T-cell (primary cell): Measurements from ENCODE around the gene VKORC1L1. TPM values are rescaled to one million over a fixed set of nuclear protein-coding genes. Genes with fewer than 3 reads are reported as not detected.
"Not testable (repeated sequence)": the region's sequence is repeated elsewhere in the genome, so short reads cannot be mapped to it uniquely, and the experiment has no call there.

ENCODE experiments used
- ATAC-seq, 4 experiments: fragments of 200-7000 bp in 3 of 4; fragments of 150-1000 bp in 1 of 4; cut with Tn5 transposase; replicated peaks in 1 of 4; 1 replicate in 3 of 4; 2 replicates in 1 of 4; pipeline ENCODE4 v1.10.0; 2021; ENCODE audit warnings: moderate library complexity in 3 of 4, mild to moderate bottlenecking in 2 of 4, moderate number of reproducible peaks in 1 of 4
- CTCF ChIA-PET, 2 donors: fragments of 300-600 bp; sonication (Branson Sonifier 250); formaldehyde crosslinking; loops; one replicate each; lab custom pipeline; 2022; ENCODE audit warnings: antibody characterized with exemption in 2 of 2; lab: Charles Lee
- POLR2A ChIA-PET, 2 donors: fragments of 300-600 bp; sonication (Branson Sonifier 250); formaldehyde crosslinking; loops; one replicate each; lab custom pipeline; 2022; ENCODE audit warnings: antibody characterized with exemption in 2 of 2; lab: Charles Lee
- DNase-seq, 35 experiments: peaks; one replicate each; pipeline versions ENCODE4 v3.0.0 to v3.0.0-alpha.2; 2013 to 2023
- H3K27ac ChIP-seq: one replicate; pipeline ENCODE4 v1.5.1; 2013; ENCODE audit warnings: low read length
- H3K27me3 ChIP-seq, 2 experiments: replicated peaks in 1 of 2; 1 replicate in 1 of 2; 2 replicates in 1 of 2; pipeline versions ENCODE4 v1.6.1 to v1.7.0; 2013; ENCODE audit warnings: low read length in 1 of 2, mixed read lengths in 1 of 2; ENCODE audit not compliant: control insufficient read depth in 2 of 2, insufficient read depth in 2 of 2; ENCODE audit errors: extremely low read depth in 1 of 2
- H3K36me3 ChIP-seq, 2 donors: 1 replicate in 1 of 2; 2 replicates in 1 of 2; pipeline versions ENCODE4 v1.6.1 to v1.7.0; 2013; ENCODE audit warnings: low read length in 1 of 2; ENCODE audit not compliant: control insufficient read depth in 2 of 2, insufficient read depth in 1 of 2; ENCODE audit errors: extremely low read depth in 1 of 2
- H3K4me1 ChIP-seq, 2 experiments: 1 replicate in 1 of 2; 2 replicates in 1 of 2; pipeline versions ENCODE4 v1.6.1 to v1.7.0; 2013; ENCODE audit warnings: low read length in 2 of 2, mixed read lengths in 1 of 2; ENCODE audit not compliant: insufficient read depth in 2 of 2, control insufficient read depth in 1 of 2; ENCODE audit errors: extremely low read depth in 1 of 2
- H3K4me3 ChIP-seq, 2 donors: 1 replicate in 1 of 2; 2 replicates in 1 of 2; pipeline versions ENCODE4 v1.5.1 to v1.7.0; 2013; ENCODE audit warnings: mild to moderate bottlenecking in 2 of 2, low read length in 1 of 2, moderate library complexity in 1 of 2; ENCODE audit not compliant: control insufficient read depth in 1 of 2; ENCODE audit errors: extremely low read depth in 1 of 2
- H3K9me3 ChIP-seq: 2 replicates; pipeline ENCODE4 v1.7.0; 2013
- H3K27ac Mint-ChIP-seq, 2 donors: one replicate each; pipeline ENCODE4 v1.8.0; 2020 to 2021; ENCODE audit warnings: mild to moderate bottlenecking in 2 of 2, mixed read lengths in 2 of 2
- H3K27me3 Mint-ChIP-seq, 2 donors: one replicate each; pipeline ENCODE4 v1.8.0; 2021 to 2022; ENCODE audit warnings: mixed read lengths in 2 of 2
- H3K36me3 Mint-ChIP-seq: one replicate; pipeline ENCODE4 v1.8.0; 2021; ENCODE audit warnings: mixed read lengths
- H3K4me1 Mint-ChIP-seq, 3 donors: one replicate each; pipeline ENCODE4 v1.8.0; 2020 to 2022; ENCODE audit warnings: mixed read lengths in 3 of 3, mild to moderate bottlenecking in 1 of 3
- H3K4me3 Mint-ChIP-seq, 3 donors: one replicate each; pipeline ENCODE4 v1.8.0; 2020 to 2022; ENCODE audit warnings: mild to moderate bottlenecking in 3 of 3, mixed read lengths in 3 of 3, moderate library complexity in 3 of 3
- H3K9me3 Mint-ChIP-seq, 3 donors: one replicate each; pipeline ENCODE4 v1.8.0; 2020 to 2022; ENCODE audit warnings: mixed read lengths in 3 of 3
- WGBS: methylation state at CpG from one replicate; pipeline ENCODE4 v1.1.5; 2013; ENCODE audit warnings: missing lambda C conversion rate; ENCODE audit not compliant: insufficient coverage; 5-methylcytosine and 5-hydroxymethylcytosine counted together
- total RNA-seq, 35 experiments: library from RNA in 6 of 35; stranded (reverse) in 6 of 35; fragments of 120-200 nt in 1 of 35; gene quantifications; one replicate each; pipeline versions ENCODE4 v1.2.1 to v1.2.4 and lab custom pipeline; 2013 to 2026

Gene VKORC1L1
- total RNA-seq, 5 donors from 2014 or later (not counting 1 experiment from before 2014, with no cell fraction given): 3.8 to 13.2 (median 10.8) TPM

- CTCF ChIA-PET, H3K27me3 ChIP-seq, H3K27ac ChIP-seq, H3K36me3 ChIP-seq, H3K27me3 Mint-ChIP-seq, H3K9me3 Mint-ChIP-seq, H3K27ac Mint-ChIP-seq, DNase-seq, POLR2A ChIA-PET, H3K4me3 Mint-ChIP-seq, H3K4me1 ChIP-seq, H3K9me3 ChIP-seq, ATAC-seq, H3K4me3 ChIP-seq: not testable (repeated sequence)
- WGBS: no CpG with 5 or more reads among the region's 2 CpGs
- H3K4me1 Mint-ChIP-seq: peaks cover 4 to 17% (median 12%) of the 10 kb centered on the region in 3 donors
- peaks cover 22% of the 10 kb centered on the region for H3K36me3 Mint-ChIP-seq
These were observed 16.8 kb downstream of the VKORC1L1 start for GRCh38 chr7:65889722-65890121.

GRCh38 chr7:65892161-65892560, 19.3 kb downstream of the VKORC1L1 start:
- peaks cover 13% of the 10 kb centered on the region for H3K36me3 Mint-ChIP-seq

GRCh38 chr7:65892835-65893234, 20.0 kb downstream of the VKORC1L1 start:
- no peak overlapping the region for H3K4me3 Mint-ChIP-seq

More at GRCh38 chr7:65892161-65892560, 19.3 kb downstream of the VKORC1L1 start:
- H3K27ac ChIP-seq: no peak overlapping the region
- H3K4me1 Mint-ChIP-seq: peaks cover 0 to 10% (median 3%) of the 10 kb centered on the region in 3 donors
- DNase-seq: no peak
- H3K4me3 ChIP-seq: no peak overlapping the region
- WGBS: no CpG with 5 or more reads among the region's 5 CpGs
- no peak for ATAC-seq
- POLR2A ChIA-PET: no interaction called here
- H3K27me3 Mint-ChIP-seq: no peaks in the 10 kb centered on the region
- no peaks in the 10 kb centered on the region for H3K36me3 ChIP-seq
- no peaks in the 10 kb centered on the region for H3K9me3 Mint-ChIP-seq
- no peak overlapping the region for H3K4me3 Mint-ChIP-seq
- CTCF ChIA-PET: interaction anchor here in 1 of 2 donors (0.6 kb wide), 1 partner anchor 13 kb away, joined by 4 read pairs; no protein-coding TSS in a partner anchor
- H3K27me3 ChIP-seq: no peaks in the 10 kb centered on the region
- H3K9me3 ChIP-seq: no peaks in the 10 kb centered on the region
- no peaks in the 10 kb centered on the region for H3K4me1 ChIP-seq
- no peak overlapping the region for H3K27ac Mint-ChIP-seq

GRCh38 chr7:65896279-65896870, 23.5 kb downstream of the VKORC1L1 start:
- POLR2A ChIA-PET: no interaction called here
- Mint-ChIP-seq H3K27me3 (no peaks in the 10 kb centered on the region), H3K36me3 (peaks cover 25% of the 10 kb centered on the region), H3K4me1 (peaks cover 0 to 5% (median 3%) of the 10 kb centered on the region in 3 donors), H3K4me3 (no peak overlapping the region), H3K27ac (no peak overlapping the region), H3K9me3 (peaks cover 3 to 4% (median 3%) of the 10 kb centered on the region in 3 donors)
- no peak for DNase-seq
- WGBS: 96% methylated on average over 3 of the region's 4 CpGs
- CTCF ChIA-PET: no interaction called here
- no peak overlapping the region for H3K27ac ChIP-seq
- H3K36me3 ChIP-seq: no peaks in the 10 kb centered on the region
- no peaks in the 10 kb centered on the region for H3K4me1 ChIP-seq
- H3K9me3 ChIP-seq: no peaks in the 10 kb centered on the region
- H3K27me3 ChIP-seq: no peaks in the 10 kb centered on the region
- H3K4me3 ChIP-seq: no peak overlapping the region
- ATAC-seq: no peak

More at GRCh38 chr7:65892835-65893234, 20.0 kb downstream of the VKORC1L1 start:
- H3K4me1 Mint-ChIP-seq: peaks cover 0 to 10% (median 4%) of the 10 kb centered on the region in 3 donors
- Histone ChIP-seq H3K9me3 (no peaks in the 10 kb centered on the region), H3K27me3 (no peaks in the 10 kb centered on the region), H3K4me1 (no peaks in the 10 kb centered on the region), H3K4me3 (no peak overlapping the region), H3K36me3 (no peaks in the 10 kb centered on the region), H3K27ac (no peak overlapping the region)
- no peaks in the 10 kb centered on the region for H3K27me3 Mint-ChIP-seq
- peaks cover 16% of the 10 kb centered on the region for H3K36me3 Mint-ChIP-seq
- no peaks in the 10 kb centered on the region for H3K9me3 Mint-ChIP-seq
- POLR2A ChIA-PET: no interaction called here
- no peak overlapping the region for H3K27ac Mint-ChIP-seq
- CTCF ChIA-PET: interaction anchor here in 1 of 2 donors (0.6 kb wide), 1 partner anchor 13 kb away, joined by 4 read pairs; no protein-coding TSS in a partner anchor
- 100% methylated on average over 1 of the region's 1 CpG for WGBS
- no peak for DNase-seq
- ATAC-seq: no peak

GRCh38 chr7:65897289-65897688, 24.4 kb downstream of the VKORC1L1 start:
- DNase-seq, H3K27me3 ChIP-seq, H3K27ac Mint-ChIP-seq, H3K9me3 Mint-ChIP-seq, H3K36me3 ChIP-seq, CTCF ChIA-PET, H3K27ac ChIP-seq, ATAC-seq, H3K9me3 ChIP-seq, H3K4me1 ChIP-seq, H3K27me3 Mint-ChIP-seq, H3K4me1 Mint-ChIP-seq, H3K4me3 ChIP-seq, H3K4me3 Mint-ChIP-seq: not testable (repeated sequence)
- H3K36me3 Mint-ChIP-seq: peaks cover 29% of the 10 kb centered on the region
- 100% methylated on average over 1 of the region's 3 CpGs for WGBS
- POLR2A ChIA-PET: interaction anchor here in 1 of 2 donors (0.6 kb wide), 1 partner anchor 23 kb away, joined by 4 read pairs; no protein-coding TSS in a partner anchor

- H3K27me3 Mint-ChIP-seq, H3K27ac ChIP-seq, H3K9me3 ChIP-seq, H3K4me3 ChIP-seq, ATAC-seq, DNase-seq, H3K4me1 ChIP-seq, H3K4me3 Mint-ChIP-seq, H3K27me3 ChIP-seq, CTCF ChIA-PET, H3K4me1 Mint-ChIP-seq, POLR2A ChIA-PET, H3K36me3 ChIP-seq, H3K27ac Mint-ChIP-seq: not testable (repeated sequence)
- 83% methylated on average over 1 of the region's 2 CpGs for WGBS
- Mint-ChIP-seq H3K9me3 (peaks cover 10 to 15% (median 11%) of the 10 kb centered on the region in 3 donors), H3K36me3 (peaks cover 30% of the 10 kb centered on the region)
These were observed 26.0 kb downstream of the VKORC1L1 start for GRCh38 chr7:65898677-65899447.
